Measurements from ENCODE around the gene LGALS12.

DNA sequence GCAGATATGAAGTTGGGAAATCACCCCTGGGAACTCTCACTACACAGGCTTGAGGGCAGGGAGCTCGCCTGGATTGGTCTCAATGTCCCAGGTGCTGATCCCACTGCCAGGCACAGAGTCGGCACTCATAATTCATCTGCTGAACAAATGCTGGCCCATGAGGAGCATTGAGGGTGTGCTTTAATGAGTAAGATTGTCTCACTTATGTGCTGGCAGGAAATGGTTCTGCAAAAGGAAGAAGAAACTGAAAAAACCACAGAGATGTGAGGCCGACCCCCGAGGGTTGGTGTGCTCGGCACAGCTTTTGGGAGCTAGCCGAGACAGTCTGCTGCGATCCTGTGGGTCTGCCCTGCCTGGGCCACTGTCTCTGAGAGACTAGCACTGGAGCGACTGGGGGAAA, 47.9 kb downstream of the LGALS12 start:
- TF ChIP-seq, protein P1, sequence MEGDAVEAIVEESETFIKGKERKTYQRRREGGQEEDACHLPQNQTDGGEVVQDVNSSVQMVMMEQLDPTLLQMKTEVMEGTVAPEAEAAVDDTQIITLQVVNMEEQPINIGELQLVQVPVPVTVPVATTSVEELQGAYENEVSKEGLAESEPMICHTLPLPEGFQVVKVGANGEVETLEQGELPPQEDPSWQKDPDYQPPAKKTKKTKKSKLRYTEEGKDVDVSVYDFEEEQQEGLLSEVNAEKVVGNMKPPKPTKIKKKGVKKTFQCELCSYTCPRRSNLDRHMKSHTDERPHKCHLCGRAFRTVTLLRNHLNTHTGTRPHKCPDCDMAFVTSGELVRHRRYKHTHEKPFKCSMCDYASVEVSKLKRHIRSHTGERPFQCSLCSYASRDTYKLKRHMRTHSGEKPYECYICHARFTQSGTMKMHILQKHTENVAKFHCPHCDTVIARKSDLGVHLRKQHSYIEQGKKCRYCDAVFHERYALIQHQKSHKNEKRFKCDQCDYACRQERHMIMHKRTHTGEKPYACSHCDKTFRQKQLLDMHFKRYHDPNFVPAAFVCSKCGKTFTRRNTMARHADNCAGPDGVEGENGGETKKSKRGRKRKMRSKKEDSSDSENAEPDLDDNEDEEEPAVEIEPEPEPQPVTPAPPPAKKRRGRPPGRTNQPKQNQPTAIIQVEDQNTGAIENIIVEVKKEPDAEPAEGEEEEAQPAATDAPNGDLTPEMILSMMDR (IDR thresholded peaks at IDR 0.05) = no peak
- no peak for TF ChIP-seq POLR2A (IDR thresholded peaks at IDR 0.05)
